ENCODE measurements around the gene MAN2A1.

- TF ChIP-seq RARB (CRISPR knock-in tag; IDR thresholded peaks at IDR 0.05) (no peak), ZFP3 (CRISPR knock-in tag; IDR thresholded peaks at IDR 0.05) (no peak), ARNTL (CRISPR knock-in tag; IDR thresholded peaks at IDR 0.05; ENCODE audit: borderline replicate concordance, low read depth) (no peak), PATZ1 (CRISPR knock-in tag; IDR thresholded peaks at IDR 0.05; ENCODE audit: borderline replicate concordance) (no peak), ZC3H10 (CRISPR knock-in tag; IDR thresholded peaks at IDR 0.05) (no peak), ZFP30 (CRISPR knock-in tag; IDR thresholded peaks at IDR 0.05) (no peak), GLIS3 (CRISPR knock-in tag; IDR thresholded peaks at IDR 0.05) (no peak), ZNF565 (CRISPR knock-in tag; conservative IDR thresholded peaks at IDR 0.05; ENCODE audit: low read depth) (no peak), ESRRG (CRISPR knock-in tag; IDR thresholded peaks at IDR 0.05) (no peak), BACH2 (CRISPR knock-in tag; IDR thresholded peaks at IDR 0.05; ENCODE audit: borderline replicate concordance) (no peak), TSHZ2 (CRISPR knock-in tag; IDR thresholded peaks at IDR 0.05) (no peak)
Observed at GRCh38 chr5:109718216-109718615, 28.5 kb downstream of the MAN2A1 start.
